ENCODE measurements around the gene USP22.

- TF ChIP-seq CTCF (IDR thresholded peaks at IDR 0.05; ENCODE audit: insufficient read depth, low read length): no peak
- no peak for TF ChIP-seq POLR2AphosphoS5 (IDR thresholded peaks at IDR 0.05; ENCODE audit: low read depth)
Measured at GRCh38 chr17:21008160-21008915, 34.5 kb downstream of the USP22 start.
